ENCODE results near the gene ZNF524.

The ZNF524 gene

DNA sequence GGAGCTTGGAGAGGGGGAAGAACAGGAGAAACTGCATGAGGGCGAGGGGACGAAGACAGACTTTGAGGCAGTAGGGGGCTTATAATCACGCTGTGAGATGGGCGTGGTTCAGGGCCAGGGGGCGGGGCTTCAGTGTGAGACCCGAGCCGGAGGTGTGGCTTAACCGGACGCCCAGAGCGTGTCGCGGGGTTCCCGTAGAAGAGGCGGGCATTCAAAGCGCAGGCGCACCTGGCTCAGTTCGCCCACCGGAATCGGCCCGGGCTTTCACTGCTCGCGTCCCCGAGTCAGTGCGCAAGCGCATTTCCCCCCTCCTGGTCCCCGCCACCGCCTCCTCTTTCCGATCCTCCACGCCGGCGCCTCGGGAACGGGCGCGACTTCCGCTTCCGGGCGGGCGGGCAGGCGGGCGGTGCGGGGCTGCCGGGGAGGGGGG is 5.1 kb downstream of the ZNF524 start:
- Histone ChIP-seq H3F3A (ENCODE audit: insufficient read depth, low read length) (peaks cover 29% of the 10 kb centered on the region), H3K79me2 (ENCODE audit: low read length) (peaks cover 36% of the 10 kb centered on the region), H4K20me1 (ENCODE audit: insufficient read depth, low read length) (no peaks in the 10 kb centered on the region), H3K4me3 (ENCODE audit: low read length) (peak overlapping the region; percentile 67), H3K9ac (ENCODE audit: low read length) (peak overlapping the region; percentile 50; the same call in 1 of the 2 replicates), H3K4me1 (ENCODE audit: low read length) (peaks cover 18% of the 10 kb centered on the region), H3K9me2 (replicated peaks; ENCODE audit: insufficient read depth, low read length) (no peaks in the 10 kb centered on the region), H3K4me2 (ENCODE audit: low read depth, low read length) (peak overlapping the region; percentile 86), H3K27me3 (replicated peaks; ENCODE audit: insufficient read depth, low read length) (no peaks in the 10 kb centered on the region), H2AFZ (ENCODE audit: low read length) (0 out of 2 replicates have a peak overlapping the region, but pooled peaks have one; percentile 34), H3K27ac (ENCODE audit: low read length) (peak overlapping the region; percentile 68), H3K36me3 (replicated peaks; ENCODE audit: insufficient read depth, low read length) (no peaks in the 10 kb centered on the region), H3K9me3 (replicated peaks; ENCODE audit: insufficient read depth, low read length) (no peaks in the 10 kb centered on the region)
- DNase-seq = peak; percentile 98
- no peak for TF ChIP-seq EZH2phosphoT487 (IDR thresholded peaks at IDR 0.05; ENCODE audit: low read length)
- no peak for TF ChIP-seq EZH2 (optimal IDR thresholded peaks at IDR 0.05; ENCODE audit: low read depth, low read length)
- TF ChIP-seq, protein P1, sequence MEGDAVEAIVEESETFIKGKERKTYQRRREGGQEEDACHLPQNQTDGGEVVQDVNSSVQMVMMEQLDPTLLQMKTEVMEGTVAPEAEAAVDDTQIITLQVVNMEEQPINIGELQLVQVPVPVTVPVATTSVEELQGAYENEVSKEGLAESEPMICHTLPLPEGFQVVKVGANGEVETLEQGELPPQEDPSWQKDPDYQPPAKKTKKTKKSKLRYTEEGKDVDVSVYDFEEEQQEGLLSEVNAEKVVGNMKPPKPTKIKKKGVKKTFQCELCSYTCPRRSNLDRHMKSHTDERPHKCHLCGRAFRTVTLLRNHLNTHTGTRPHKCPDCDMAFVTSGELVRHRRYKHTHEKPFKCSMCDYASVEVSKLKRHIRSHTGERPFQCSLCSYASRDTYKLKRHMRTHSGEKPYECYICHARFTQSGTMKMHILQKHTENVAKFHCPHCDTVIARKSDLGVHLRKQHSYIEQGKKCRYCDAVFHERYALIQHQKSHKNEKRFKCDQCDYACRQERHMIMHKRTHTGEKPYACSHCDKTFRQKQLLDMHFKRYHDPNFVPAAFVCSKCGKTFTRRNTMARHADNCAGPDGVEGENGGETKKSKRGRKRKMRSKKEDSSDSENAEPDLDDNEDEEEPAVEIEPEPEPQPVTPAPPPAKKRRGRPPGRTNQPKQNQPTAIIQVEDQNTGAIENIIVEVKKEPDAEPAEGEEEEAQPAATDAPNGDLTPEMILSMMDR (IDR thresholded peaks at IDR 0.05; ENCODE audit: low read length) = no peak

DNA sequence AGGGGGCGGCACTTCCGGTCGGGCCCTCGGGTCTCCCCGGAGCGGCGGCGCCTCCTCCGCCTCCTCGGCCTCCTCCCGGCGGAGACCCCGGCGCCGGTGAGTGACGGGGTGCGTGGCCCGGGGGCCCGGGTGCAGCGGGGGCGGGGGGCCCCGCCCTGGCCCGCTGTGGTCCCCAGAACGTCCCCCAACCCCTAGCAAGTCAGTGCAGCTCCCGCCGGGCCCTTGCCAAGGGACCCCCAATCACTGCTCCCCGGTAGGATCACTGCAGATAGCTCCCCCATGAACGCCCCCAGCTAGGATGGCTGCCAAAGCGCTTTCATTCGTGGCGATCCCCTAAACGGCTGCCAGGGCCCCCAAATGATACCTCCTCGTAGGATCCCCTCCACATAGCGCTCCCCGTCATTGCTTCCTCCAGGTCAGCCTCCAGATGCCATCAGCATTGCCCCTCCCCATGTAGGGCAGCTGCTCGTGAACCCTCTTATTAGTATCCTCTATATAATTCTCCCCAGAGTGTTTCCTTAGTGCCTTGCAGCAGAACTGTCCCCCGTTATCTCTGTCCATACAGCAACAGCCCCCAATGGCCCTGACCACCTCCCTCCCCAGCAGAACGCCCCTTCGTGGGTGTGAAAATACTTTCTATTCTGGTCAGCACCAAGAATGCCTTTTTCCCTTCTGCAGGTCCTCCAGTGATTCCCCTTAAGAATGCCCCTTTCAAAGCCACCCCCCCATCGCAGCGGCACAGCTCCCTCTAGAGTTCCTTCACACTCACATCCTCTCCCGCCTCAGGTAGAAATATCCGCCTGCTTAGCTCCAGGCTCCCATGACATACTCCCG is 5.8 kb downstream of the ZNF524 start, which contains the start of gene ZNF865:
Gene ZNF865, plus strand, starts transcription at position 11 of the 834 bp plus-strand sequence. CDS start 7,972 bp downstream, outside the sequence.
- Histone ChIP-seq H3K27me3 (replicated peaks; ENCODE audit: insufficient read depth, low read length) (no peaks in the 10 kb centered on the region), H3K9ac (ENCODE audit: low read length) (peak within 1 kb of the TSS; percentile 74), H3K27ac (ENCODE audit: low read length) (peak within 1 kb of the TSS; percentile 68), H3K4me3 (ENCODE audit: low read length) (peak within 1 kb of the TSS; percentile 67), H3K4me2 (ENCODE audit: low read depth, low read length) (peak within 1 kb of the TSS; percentile 86), H4K20me1 (ENCODE audit: insufficient read depth, low read length) (no peaks in the 10 kb centered on the region), H3K9me3 (replicated peaks; ENCODE audit: insufficient read depth, low read length) (no peaks in the 10 kb centered on the region), H2AFZ (ENCODE audit: low read length) (peak within 1 kb of the TSS; percentile 78), H3K4me1 (ENCODE audit: low read length) (peaks cover 16% of the 10 kb centered on the region), H3K79me2 (ENCODE audit: low read length) (peaks cover 36% of the 10 kb centered on the region), H3K9me2 (replicated peaks; ENCODE audit: insufficient read depth, low read length) (no peaks in the 10 kb centered on the region), H3F3A (ENCODE audit: insufficient read depth, low read length) (peaks cover 24% of the 10 kb centered on the region), H3K36me3 (replicated peaks; ENCODE audit: insufficient read depth, low read length) (no peaks in the 10 kb centered on the region)
- peak; percentile 71 for DNase-seq
- TF ChIP-seq EZH2 (optimal IDR thresholded peaks at IDR 0.05; ENCODE audit: low read depth, low read length) = no peak
- TF ChIP-seq, protein P1 (IDR thresholded peaks at IDR 0.05; ENCODE audit: low read length) = peak; percentile 84

DNA sequence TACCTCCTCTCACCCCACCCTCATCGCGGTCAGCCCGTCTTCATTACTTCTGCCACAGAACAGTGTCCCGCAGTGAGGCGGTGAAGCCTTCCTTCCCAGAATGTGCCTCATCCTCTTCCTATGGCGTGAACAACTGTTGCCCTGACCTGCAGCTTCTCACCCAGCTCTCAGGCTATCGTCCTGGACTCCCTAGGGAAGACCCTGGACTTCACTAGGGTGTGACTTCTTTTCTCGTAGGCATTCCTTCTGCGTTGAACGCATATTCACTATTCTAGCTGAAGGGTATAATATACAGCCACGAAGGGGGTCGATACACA is 6.3 kb downstream of the ZNF524 start:
- peak overlapping the region; percentile 65; the same call in 1 of the 2 replicates for H3K27ac ChIP-seq (ENCODE audit: low read length)
- peaks cover 20% of the 10 kb centered on the region for H3F3A ChIP-seq (ENCODE audit: insufficient read depth, low read length)
- peak overlapping the region; percentile 51 for H3K4me2 ChIP-seq (ENCODE audit: low read depth, low read length)
- H3K27me3 ChIP-seq (replicated peaks; ENCODE audit: insufficient read depth, low read length) = no peaks in the 10 kb centered on the region
- peak overlapping the region; percentile 74; the same call in 1 of the 2 replicates for H3K9ac ChIP-seq (ENCODE audit: low read length)
- H2AFZ ChIP-seq (ENCODE audit: low read length) = 0 out of 2 replicates have a peak overlapping the region, but pooled peaks have one; percentile 1
- TF ChIP-seq EZH2 (optimal IDR thresholded peaks at IDR 0.05; ENCODE audit: low read depth, low read length) (no peak), EZH2phosphoT487 (IDR thresholded peaks at IDR 0.05; ENCODE audit: low read length) (no peak)
- TF ChIP-seq, protein P1 (IDR thresholded peaks at IDR 0.05; ENCODE audit: low read length) = no peak
- no peaks in the 10 kb centered on the region for H3K36me3 ChIP-seq (replicated peaks; ENCODE audit: insufficient read depth, low read length)
- H3K4me3 ChIP-seq (ENCODE audit: low read length) = peak overlapping the region; percentile 67
- no peaks in the 10 kb centered on the region for H3K9me2 ChIP-seq (replicated peaks; ENCODE audit: insufficient read depth, low read length)
- no peaks in the 10 kb centered on the region for H4K20me1 ChIP-seq (ENCODE audit: insufficient read depth, low read length)
- no peak for DNase-seq
- peaks cover 39% of the 10 kb centered on the region for H3K79me2 ChIP-seq (ENCODE audit: low read length)
- peaks cover 11% of the 10 kb centered on the region for H3K4me1 ChIP-seq (ENCODE audit: low read length)
- H3K9me3 ChIP-seq (replicated peaks; ENCODE audit: insufficient read depth, low read length) = no peaks in the 10 kb centered on the region
